GM18505 (cell line): ENCODE measurements around the gene FAM193A.

Experiments
- ATAC-seq: cut with Tn5 transposase; IDR thresholded peaks from one replicate; pipeline ENCODE4 v1.9.1; 2021; ENCODE audit not compliant: unreplicated experiment
- POLR2A ChIP-seq: IDR thresholded peaks from 4 replicates; pipeline ENCODE4 v1.6.1; 2011; ENCODE audit warnings: borderline replicate concordance; ENCODE audit not compliant: insufficient read depth, insufficient read length; ENCODE audit errors: extremely low read depth

Gene FAM193A

DNA sequence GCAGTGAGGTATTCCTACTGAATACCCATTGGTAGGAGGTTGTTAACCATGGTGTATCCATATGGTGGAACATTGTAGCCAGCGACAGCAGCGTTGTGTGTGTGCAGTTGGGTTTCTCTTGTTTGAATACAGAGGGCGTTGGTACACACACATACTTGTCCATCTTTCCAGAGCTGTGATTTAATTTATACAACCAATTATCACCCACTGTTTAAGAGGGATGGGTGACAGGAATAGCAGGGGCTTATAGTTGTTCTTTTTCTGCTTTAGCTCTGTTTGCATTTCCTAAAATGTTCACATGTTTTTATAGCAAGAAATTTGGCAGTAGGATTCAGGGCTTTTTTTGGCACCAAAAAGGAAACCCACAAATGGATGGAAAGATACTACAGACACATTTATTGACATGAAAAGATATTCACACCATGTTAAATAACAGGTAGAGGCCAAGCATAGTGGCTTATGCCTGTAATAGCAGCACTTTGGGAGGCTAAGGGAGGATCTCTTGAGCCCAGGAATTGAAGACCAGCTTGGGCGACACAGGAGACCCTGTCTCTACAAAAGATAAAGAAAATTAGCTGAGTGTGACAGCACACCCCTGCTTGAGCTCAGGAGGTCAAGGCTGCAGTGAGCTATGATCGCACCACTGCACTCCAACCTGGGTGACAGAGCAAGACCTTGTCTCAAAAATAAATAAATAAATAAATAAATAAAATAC is 159.1 kb downstream of the FAM193A start:
- TF ChIP-seq POLR2A: no peak
- no peak for ATAC-seq

DNA sequence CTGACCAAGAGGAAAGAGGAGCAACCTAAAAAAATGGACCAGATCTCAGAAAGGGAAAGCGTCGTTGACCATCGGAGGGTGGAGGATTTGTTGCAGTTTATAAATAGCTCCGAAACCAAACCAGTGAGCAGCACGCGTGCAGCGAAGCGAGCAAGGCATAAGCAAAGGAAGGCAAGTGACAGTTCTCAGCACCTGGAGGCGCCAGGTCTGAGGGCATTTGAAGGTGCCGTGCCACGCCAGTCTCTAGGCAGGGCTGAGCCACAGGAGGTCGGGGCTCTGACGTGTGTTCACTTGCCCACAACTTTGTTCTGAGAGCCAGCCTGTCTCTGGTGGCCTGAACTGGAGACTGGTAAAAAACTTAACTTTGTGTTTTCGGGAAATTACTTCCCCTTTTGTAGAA is 160.0 kb downstream of the FAM193A start:
- TF ChIP-seq POLR2A: peak; percentile 15
- ATAC-seq: peak; percentile 92

DNA sequence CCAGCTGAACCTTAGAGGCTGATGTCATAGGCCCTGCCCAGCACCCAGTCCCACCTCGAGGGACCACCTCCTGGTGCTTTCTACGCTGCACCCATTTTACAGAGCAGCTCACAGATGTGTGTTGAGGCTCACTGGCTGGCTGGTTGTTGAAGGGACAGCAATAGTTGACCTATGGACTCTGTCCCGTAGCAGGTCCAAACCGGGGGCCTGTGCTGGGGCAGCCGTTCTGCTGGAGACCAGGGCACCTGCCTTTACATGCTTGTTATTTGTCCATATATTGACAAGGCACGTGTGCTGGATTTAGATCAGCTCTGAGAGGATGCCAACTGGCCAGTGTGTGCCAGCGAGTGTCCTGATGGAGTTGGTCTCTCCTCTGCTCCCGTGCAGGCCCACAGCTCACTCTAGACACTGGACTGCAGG is 161.6 kb downstream of the FAM193A start:
- no peak for ATAC-seq
- TF ChIP-seq POLR2A: no peak

DNA sequence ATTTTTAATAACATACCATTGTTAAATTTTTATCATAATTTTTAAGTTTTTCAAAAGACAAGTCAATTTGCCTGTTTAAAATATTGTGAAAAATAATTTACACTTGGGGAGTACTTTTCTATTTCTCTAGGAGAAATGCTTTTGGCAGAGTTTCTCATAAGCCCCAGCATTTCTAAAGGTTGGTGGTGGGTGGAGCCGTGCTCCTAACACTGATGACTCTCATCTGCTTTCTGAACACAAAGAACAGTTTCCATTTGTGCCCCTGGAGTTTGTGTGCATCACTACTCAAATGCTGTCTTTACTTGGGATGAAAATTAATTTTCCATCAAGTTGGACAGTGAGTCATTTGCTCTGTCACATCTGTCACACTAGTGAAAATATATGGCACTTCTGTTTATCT is 162.1 kb downstream of the FAM193A start:
- ATAC-seq: no peak
- TF ChIP-seq POLR2A: no peak

DNA sequence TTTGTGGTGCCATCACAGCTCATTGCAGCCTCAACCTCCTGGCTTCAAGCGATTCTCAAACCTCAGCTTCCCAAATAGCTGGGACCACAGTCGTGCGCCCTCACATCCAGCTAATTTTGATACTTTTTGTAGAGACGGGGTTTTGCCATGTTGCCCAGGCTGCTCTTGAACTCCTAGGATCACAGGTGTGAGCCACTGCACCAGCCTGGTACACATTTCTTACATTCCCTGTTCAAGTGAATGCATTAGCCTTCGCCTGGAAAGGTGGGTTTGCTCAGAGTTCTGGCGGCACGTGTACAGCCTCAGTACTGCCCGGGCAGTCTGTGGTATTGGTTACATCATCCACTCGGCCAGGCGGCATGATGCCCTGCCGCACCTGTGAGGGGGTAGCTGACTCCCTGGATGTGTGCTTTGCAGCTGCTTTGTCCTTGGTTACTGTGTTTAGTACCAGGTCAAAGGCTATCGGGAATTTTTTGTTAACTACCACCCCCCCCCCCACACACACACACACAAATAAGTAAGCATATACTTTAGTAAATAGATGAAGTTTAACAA is 162.6 kb downstream of the FAM193A start:
- ATAC-seq: no peak
- TF ChIP-seq POLR2A: no peak

DNA sequence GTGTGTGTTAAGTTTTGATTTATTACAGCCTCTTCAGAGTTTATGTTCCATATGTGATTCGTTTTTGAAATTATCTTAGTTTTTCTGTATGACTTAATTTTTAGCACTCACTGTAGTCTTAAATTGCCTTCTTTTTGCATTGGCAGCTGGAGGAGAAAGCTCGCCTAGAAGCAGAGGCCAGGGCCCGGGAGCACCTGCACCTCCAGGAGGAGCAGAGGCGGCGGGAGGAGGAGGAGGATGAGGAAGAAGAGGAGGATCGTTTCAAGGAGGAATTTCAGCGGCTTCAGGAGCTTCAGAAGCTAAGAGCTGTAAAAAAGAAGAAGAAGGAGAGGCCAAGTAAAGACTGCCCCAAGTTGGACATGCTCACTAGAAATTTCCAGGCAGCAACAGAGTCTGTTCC is 163.1 kb downstream of the FAM193A start:
- ATAC-seq: no peak
- TF ChIP-seq POLR2A: no peak

DNA sequence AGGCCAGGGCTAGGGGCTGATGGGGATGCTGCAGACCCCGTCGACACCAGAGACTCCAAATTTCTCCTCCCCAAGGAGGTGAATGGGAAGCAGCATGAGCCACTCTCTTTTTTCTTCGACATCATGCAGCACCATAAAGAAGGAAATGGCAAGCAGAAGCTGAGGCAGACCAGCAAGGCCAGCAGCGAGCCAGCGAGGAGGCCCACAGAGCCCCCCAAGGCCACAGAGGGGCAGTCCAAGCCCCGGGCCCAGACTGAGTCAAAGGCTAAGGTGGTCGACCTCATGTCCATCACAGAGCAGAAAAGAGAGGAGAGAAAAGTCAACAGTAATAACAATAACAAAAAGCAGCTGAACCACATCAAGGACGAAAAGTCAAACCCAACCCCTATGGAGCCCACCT is 163.6 kb downstream of the FAM193A start:
- ATAC-seq: no peak
- TF ChIP-seq POLR2A: no peak

DNA sequence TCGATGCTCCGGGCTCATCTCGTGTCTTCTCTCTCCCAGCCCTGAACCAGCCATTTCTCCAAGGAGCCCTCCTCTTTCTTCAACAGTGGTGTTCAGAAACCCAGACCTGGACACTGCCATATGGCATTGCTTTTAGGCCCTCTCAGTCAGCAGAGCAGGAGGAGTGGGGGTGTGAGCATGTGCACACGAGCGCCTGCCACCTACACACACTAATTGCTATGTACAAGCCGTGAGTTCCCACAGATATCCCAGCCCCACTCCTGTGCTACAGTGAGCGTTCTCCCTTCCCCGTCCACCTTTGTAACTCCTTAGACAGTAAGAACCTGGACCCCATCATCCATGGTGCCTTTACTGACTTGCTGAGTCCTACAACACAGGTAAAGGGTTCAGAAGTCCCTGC is 165.9 kb downstream of the FAM193A start:
- no peak for TF ChIP-seq POLR2A
- no peak for ATAC-seq

DNA sequence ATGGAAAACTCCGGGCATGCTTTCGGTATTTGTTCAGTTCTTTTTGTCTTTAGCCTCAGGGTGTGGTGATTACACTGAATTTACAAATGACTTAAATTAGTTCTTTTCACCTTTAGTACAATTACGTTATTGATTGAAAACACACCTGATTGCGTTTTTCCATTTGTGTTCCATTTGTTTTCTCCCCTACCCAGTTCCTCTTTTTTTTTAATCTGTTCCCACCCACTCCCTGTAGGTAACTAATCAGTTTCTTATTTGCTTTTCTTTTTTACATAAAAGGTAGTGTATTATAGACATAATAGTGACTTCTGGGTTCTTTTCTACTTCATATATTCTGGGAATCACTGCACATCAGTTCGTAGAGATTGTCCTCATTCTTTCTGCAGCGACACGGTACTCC is 166.3 kb downstream of the FAM193A start:
- TF ChIP-seq POLR2A: no peak
- no peak for ATAC-seq

DNA sequence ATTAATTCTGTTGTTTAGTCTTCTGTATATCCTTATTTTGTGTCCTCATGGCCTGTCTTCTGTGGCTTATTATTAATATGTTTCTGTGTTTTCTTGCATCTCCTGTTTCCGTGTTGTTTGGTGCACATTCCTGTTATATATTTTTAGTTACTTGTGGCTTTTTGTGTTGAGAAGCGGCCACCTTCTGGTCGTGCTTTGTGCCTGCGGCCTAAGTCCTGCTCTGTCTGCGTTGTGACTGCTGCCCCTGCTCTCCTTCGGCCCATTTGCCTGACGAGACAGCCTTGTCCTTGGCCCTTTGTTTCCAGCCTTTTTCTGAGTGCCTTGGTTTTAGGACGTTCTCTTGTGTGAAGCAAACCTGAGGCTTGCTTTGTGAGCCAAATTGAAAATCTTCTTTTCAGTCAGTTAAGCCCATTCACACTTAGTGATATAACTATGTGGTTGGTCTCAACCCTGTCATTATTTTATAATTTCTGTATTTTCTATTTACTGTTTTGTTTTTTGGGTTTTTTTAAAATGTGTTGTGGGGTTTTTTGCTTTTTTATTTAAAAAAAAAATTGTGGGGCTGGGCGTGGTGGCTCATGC is 175.9 kb downstream of the FAM193A start:
- no peak for ATAC-seq
- no peak for TF ChIP-seq POLR2A

DNA sequence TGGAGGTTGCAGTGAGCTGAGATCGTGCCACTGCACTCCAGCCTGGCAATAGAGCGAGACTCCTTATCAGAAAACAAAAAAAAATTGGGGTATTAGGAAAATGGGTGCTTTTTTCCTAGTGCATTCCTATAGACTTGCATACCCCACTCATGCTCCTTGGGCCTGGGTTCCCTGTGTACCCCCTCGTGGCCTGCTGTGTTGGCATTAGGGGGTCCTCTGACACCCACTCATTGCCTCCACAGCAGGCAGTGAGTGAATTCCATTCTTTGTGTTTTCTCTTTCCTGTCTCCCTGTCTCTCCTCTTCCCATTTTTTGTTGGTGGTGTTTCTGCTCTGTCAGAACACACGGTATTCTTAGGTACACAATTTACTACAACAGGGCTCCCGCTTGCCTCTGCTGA is 176.9 kb downstream of the FAM193A start:
- no peak for ATAC-seq

DNA sequence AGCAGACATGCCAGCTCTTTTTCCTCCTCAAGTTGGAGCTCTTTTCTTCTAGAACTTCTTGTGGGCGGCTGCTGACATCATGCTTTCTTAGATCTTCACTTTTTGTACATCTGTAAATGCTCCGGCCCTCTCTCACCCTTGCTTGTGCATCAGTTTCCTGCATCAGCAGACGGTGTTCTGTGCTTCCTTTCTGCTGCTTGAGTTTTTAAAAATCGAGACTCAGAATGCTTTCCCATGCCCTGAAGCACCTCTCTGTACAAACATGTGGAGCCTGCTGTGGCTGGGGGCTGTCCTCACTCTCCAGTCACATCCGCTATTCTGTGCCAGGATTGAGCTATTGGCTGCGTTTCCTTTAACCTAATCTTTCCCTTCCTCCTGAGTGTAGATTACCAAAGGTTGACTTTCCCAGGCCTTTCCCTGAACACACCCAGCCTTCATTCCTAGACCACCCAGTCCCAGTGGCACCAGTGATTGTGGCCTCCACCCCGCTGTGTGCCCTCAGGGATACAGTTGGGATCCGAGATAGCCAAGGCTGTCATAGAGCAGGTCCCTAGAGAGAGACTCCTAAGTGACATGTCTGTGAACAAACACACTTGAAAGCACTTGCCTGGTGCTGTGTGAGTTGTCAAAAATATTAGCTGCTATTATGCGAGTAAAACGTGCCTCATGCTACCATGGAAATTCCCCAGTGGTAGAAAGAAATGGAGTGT is 177.8 kb downstream of the FAM193A start:
- TF ChIP-seq POLR2A: no peak
- ATAC-seq: no peak

More for the DNA sequence above, 176.9 kb downstream of the FAM193A start:
- no peak for TF ChIP-seq POLR2A

DNA sequence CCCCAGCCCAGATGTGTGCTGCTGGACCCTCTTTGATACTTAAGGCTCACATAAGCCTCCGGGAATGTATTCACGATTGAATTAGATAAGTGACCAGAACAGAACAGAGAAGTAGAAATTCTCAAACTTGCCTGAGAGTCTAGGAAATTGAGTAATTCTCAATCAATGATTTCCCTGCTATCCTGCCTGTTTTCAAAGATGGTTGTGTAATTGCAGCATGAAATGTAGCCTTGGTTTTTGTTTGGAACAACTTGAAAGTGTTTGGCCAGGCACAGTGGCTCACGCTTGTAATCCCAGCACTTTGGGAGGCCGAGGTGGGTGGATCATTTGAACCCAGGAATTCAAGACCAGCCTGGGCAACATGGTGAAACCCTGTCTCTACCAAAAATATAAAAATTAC is 178.5 kb downstream of the FAM193A start:
- no peak for TF ChIP-seq POLR2A

DNA sequence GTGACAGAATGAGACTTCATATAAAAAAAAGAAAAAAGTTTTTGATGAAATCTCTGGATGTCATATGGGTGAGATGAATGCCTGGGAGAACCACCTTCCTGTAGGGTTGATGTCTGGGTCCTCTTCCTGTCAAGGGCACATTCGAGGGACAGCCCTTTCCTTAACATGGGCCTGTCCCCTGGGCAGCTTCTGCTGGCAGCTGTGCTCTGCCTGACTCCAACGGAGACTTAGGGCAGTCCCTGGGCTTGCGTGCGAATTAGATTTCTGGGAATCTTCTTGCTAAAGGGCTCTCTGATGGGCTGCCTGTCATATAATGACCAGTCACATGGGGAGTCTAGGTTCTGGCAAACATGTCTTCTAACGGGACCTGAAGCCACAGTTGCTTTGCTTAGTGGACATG is 179.0 kb downstream of the FAM193A start:
- no peak for ATAC-seq
- TF ChIP-seq POLR2A: no peak

More for the DNA sequence above, 178.5 kb downstream of the FAM193A start:
- ATAC-seq: no peak

DNA sequence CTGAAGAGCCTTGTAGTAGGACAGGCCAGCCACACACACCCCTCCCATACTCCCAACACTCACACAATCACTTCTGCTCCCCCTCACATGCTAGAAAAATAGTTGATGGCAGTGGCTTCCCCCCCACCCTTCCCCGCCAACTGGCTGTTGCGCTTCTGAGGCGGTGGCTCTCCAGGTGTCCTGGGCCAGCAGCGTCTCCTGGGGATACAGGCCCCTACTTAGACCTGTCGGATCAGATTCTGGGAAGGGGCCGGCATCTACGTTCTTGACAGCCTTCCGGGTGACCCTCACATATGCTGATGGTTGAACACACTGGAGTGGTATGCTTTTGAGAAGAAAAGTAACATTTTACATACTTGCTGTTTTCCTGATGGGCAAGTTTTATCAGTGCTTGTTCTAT is 179.8 kb downstream of the FAM193A start:
- TF ChIP-seq POLR2A: no peak
- ATAC-seq: no peak

DNA sequence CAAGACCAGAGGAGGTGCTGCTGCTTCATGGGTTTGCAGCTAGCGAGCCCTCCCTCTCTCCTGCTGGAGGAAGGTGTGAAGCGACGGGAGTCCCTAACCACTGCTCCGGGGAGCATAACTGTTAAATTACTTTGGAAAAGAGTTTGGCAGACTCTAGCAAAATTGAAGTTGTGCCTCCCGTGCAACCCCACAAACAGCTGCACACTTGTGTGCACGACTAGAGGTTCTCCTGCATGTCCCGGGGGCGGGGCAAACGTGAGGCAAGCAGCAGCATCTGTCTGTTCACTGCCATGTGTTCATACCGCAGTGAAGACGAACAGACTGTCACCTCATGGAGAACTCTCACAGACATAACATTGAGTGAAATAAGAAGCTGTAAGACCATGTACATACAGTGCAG is 185.1 kb downstream of the FAM193A start:
- no peak for TF ChIP-seq POLR2A
- ATAC-seq: no peak
